Measurements from ENCODE around the gene OR56A3. TPM values are rescaled to one million over a fixed set of nuclear protein-coding genes. Genes with fewer than 3 reads are reported as not detected.

Gene OR56A3, protein sequence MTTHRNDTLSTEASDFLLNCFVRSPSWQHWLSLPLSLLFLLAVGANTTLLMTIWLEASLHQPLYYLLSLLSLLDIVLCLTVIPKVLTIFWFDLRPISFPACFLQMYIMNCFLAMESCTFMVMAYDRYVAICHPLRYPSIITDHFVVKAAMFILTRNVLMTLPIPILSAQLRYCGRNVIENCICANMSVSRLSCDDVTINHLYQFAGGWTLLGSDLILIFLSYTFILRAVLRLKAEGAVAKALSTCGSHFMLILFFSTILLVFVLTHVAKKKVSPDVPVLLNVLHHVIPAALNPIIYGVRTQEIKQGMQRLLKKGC
- total RNA-seq (2014; rRNA removed; shearing (Covaris generic)), result not detected in 2 replicates

DNA sequence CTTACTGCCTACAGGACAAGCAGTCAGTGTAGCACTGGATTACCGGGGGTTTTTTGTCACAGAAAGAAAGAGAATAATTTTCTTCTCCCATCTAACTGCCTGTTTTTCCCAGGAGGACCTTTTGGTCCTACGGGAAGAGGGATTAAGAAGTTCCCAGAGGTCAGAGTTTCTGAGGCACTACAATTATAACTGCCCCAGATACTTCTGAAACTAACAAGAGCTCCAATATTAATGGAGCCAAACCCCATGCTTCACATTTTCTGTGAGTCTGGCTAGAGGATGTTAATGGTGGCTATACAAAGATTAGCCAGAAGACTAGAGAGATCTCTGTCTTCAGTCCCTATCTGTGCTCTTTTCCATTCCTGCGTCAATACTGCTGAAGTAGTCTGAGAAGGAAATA is at the start of gene OR56A3:
Gene OR56A3, plus strand, starts transcription at position 301 of the 400 bp plus-strand sequence. CDS start 5,096 bp downstream, outside the sequence.
- H3K36me3 ChIP-seq, result no peaks in the 10 kb centered on the region
- H3K27me3 ChIP-seq, result no peaks in the 10 kb centered on the region; the same call in 1 of the 2 replicates
- H3K4me3 ChIP-seq, result no peak within 1 kb of the TSS
- no peak for DNase-seq
- no peaks in the 10 kb centered on the region for H3K9me3 ChIP-seq (replicated peaks)
- no peaks in the 10 kb centered on the region for H3K4me1 ChIP-seq
- no peak within 1 kb of the TSS for H3K27ac ChIP-seq

DNA sequence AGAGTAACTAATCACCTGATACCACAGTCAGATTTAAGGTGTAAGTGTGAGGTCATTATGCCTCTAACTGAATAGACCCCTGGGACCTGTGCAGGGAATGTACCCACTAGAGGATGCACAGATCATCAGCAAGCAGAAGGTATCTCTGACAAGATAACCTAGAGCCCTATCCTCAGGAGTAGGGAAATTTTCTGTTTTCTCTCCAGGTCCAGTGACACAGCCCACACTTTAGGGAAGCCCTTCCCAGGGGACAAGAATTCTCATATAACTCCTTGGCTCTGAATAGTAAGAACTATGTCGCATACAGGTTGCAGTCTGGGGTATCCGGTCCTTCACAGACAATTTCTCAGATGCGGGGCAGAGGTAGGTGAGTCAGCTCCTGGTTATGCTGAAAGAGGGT is 49.1 kb upstream of the OR56A3 start, which contains the start of gene OR52E5:
Gene OR52E5, plus strand, starts transcription at position 301 of the 400 bp plus-strand sequence. CDS start 7,569 bp downstream, outside the sequence.
- no peak for DNase-seq
- Histone ChIP-seq H3K27me3 (peaks cover 12% of the 10 kb centered on the region; the same call in 1 of the 2 replicates), H3K36me3 (no peaks in the 10 kb centered on the region), H3K4me3 (no peak within 1 kb of the TSS), H3K9me3 (replicated peaks) (no peaks in the 10 kb centered on the region), H3K27ac (no peak within 1 kb of the TSS), H3K4me1 (no peaks in the 10 kb centered on the region)

DNA sequence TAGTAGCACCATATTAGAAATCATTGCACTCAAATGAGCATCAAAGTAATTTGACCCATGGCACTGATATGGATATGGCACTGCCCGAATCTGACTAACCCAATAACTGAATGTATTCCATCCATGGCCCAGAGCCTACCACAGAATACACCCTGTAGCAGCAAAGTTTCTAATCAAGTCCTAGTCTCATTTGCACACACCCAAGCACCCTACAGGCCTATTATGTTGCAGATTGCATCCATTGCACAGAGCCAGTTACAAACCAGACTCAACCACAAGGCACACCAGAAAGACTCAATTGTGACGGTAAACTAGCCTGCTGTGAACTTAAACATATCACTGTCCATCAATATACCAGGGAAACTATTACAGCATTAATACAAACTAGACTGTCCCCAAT is 42.5 kb upstream of the OR56A3 start:
- Histone ChIP-seq H3K27ac (no peak overlapping the region), H3K4me1 (peaks cover 6% of the 10 kb centered on the region), H3K4me3 (no peak overlapping the region), H3K36me3 (no peaks in the 10 kb centered on the region), H3K9me3 (replicated peaks) (no peaks in the 10 kb centered on the region), H3K27me3 (peaks cover 2% of the 10 kb centered on the region; the same call in 1 of the 2 replicates)
- no peak for DNase-seq

DNA sequence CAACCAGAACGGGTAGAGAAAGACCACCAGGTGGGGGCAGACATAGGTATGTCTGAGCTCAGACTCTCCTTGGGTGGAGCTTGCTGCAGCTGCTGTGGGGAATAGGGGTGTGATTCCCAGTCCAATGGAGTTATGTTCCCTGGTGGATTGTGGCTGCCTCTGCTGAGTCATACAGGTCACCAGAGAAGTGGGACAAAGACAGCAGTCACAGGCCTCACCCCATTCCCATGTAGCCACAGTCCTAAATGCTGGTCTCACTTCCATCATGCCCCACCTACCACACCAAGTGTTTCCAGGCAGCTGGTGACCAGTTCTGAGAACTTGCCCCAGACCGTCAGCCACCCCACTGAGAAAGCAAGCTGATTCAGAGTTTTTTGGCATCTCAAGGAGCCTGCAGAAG is 31.5 kb upstream of the OR56A3 start:
- peak; percentile 43 to 53 for DNase-seq
- H3K27ac ChIP-seq, result no peak overlapping the region
- no peaks in the 10 kb centered on the region for H3K27me3 ChIP-seq
- no peaks in the 10 kb centered on the region for H3K36me3 ChIP-seq
- H3K9me3 ChIP-seq (replicated peaks), result no peaks in the 10 kb centered on the region
- no peak overlapping the region for H3K4me3 ChIP-seq
- H3K4me1 ChIP-seq, result no peaks in the 10 kb centered on the region; the same call in 1 of the 2 replicates

DNA sequence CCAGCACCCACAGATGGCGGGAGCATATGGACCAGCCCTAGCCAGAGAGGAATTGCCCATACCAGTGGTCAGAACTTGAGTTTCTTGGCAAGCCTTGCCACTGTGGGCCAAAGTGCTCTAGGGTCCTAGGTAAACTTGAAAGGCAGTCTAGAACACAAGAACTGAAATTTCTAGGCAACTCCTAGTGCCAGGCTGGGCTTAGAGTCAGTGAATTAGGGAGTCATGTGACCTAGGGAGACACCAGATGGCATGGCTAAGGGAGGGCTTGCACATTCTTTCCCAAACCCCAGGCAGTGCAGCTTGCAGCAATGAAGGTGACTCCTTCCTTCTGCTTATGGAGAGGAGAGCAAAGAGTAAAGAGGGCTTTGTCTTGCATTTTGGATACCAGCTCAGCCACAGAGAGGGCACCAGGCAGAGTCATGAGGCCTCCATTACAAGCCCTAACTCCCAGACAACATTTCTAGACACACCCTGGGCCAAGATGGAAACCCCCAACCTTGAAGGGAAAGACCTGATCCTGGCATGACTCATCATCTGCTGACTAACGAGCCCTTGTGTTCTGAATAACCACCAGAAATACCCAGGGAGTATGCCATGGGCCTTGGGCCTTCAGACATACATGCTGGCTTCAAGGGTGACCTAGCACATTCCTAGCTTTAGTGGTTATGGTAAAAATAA is 19.2 kb upstream of the OR56A3 start:
- Histone ChIP-seq H3K36me3 (no peaks in the 10 kb centered on the region), H3K27me3 (no peaks in the 10 kb centered on the region), H3K4me1 (no peaks in the 10 kb centered on the region), H3K27ac (no peak overlapping the region), H3K4me3 (no peak overlapping the region), H3K9me3 (replicated peaks) (no peaks in the 10 kb centered on the region)
- no peak for DNase-seq

DNA sequence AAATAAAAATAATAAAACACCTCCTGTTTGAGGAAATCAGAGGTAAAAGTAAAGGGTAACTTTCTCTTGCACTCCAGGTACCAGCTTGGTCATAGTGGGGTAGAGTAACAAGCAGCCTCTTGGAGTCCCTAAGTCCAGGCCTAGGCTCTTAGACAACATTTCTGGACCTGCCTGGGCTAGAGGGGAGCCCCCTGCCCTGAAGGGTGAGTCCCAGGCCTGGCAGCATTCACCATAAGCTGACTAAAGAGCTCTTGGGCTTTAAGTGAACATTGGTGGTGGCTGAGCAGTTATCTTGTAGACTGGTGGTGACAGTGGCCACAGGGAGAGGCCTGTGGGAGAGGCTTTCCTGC is 18.6 kb upstream of the OR56A3 start:
- Histone ChIP-seq H3K27me3 (no peaks in the 10 kb centered on the region), H3K36me3 (no peaks in the 10 kb centered on the region), H3K27ac (no peak overlapping the region), H3K4me3 (no peak overlapping the region), H3K4me1 (no peaks in the 10 kb centered on the region), H3K9me3 (replicated peaks) (no peaks in the 10 kb centered on the region)
- no peak for DNase-seq

DNA sequence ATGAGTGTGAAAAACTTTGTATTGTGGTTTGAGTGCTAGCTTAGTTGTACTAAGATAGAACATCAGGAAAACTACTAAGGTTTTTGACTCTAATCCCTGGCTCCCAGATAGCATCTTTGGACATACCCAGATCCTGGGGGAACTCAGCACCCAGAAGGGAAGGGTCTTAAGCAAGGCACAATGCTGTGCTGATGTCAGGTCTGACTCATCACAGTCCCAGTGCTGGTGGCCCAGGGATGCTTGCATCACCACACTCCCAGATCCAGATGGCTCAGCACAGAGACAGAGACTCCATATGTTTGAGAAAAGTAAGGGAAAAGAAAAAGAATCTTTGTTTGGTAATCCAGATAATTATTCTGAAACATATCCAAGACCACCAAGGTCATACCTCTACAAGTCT is 18.3 kb upstream of the OR56A3 start:
- H3K4me3 ChIP-seq, result no peak overlapping the region
- no peaks in the 10 kb centered on the region for H3K9me3 ChIP-seq (replicated peaks)
- no peak overlapping the region for H3K27ac ChIP-seq
- H3K36me3 ChIP-seq, result no peaks in the 10 kb centered on the region
- H3K4me1 ChIP-seq, result no peaks in the 10 kb centered on the region
- no peak for DNase-seq
- no peaks in the 10 kb centered on the region for H3K27me3 ChIP-seq

DNA sequence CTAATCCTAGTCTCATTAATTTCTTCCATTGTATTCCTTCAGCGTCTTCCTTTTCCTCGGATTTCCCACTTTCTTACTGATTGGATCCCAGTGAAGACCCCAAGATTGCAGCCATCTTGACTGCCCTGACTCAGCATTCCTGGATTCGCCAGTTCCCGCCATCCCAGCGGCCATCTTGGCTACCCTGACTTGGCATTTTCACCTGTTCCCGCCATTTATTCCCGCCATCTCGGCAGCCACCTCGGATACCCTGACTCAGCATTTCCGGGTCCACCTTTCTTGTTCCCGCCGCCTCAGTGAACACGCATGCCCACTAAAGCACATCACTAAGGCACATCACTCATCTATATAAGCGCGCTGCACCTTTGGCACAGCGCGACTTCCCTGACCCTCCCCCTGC is 13.8 kb upstream of the OR56A3 start:
- no peak overlapping the region for H3K4me3 ChIP-seq
- no peaks in the 10 kb centered on the region for H3K36me3 ChIP-seq
- H3K27me3 ChIP-seq, result 0 out of 2 replicates have a peak, but pooled peaks cover 3% of the 10 kb centered on the region
- H3K4me1 ChIP-seq, result no peaks in the 10 kb centered on the region
- H3K9me3 ChIP-seq (replicated peaks), result no peaks in the 10 kb centered on the region
- DNase-seq, result no peak
- H3K27ac ChIP-seq, result no peak overlapping the region

DNA sequence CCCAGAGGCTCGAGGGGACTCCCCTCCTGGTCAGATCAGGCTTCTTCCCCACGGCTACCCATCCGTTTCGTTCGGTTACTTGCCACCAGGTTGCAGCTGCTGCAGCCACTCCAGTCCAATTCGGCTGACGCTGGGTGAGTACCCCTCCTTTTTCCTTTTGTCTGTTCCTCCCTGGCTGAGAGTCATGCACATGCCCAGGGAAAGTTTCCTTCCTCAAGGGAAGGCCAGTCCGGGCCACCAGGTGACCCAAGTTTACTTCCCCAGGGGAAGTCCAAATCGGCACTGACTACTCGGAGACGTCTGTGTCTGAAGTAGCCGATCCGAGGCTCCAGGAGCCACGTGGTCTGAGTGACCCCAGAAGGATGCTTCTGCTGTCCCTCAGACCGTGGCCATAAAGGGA is 13.2 kb upstream of the OR56A3 start:
- H3K4me3 ChIP-seq, result no peak overlapping the region
- H3K27me3 ChIP-seq, result 0 out of 2 replicates have a peak, but pooled peaks cover 3% of the 10 kb centered on the region
- H3K4me1 ChIP-seq, result no peaks in the 10 kb centered on the region
- H3K36me3 ChIP-seq, result no peaks in the 10 kb centered on the region
- no peak overlapping the region for H3K27ac ChIP-seq
- no peaks in the 10 kb centered on the region for H3K9me3 ChIP-seq (replicated peaks)
- DNase-seq, result no peak

DNA sequence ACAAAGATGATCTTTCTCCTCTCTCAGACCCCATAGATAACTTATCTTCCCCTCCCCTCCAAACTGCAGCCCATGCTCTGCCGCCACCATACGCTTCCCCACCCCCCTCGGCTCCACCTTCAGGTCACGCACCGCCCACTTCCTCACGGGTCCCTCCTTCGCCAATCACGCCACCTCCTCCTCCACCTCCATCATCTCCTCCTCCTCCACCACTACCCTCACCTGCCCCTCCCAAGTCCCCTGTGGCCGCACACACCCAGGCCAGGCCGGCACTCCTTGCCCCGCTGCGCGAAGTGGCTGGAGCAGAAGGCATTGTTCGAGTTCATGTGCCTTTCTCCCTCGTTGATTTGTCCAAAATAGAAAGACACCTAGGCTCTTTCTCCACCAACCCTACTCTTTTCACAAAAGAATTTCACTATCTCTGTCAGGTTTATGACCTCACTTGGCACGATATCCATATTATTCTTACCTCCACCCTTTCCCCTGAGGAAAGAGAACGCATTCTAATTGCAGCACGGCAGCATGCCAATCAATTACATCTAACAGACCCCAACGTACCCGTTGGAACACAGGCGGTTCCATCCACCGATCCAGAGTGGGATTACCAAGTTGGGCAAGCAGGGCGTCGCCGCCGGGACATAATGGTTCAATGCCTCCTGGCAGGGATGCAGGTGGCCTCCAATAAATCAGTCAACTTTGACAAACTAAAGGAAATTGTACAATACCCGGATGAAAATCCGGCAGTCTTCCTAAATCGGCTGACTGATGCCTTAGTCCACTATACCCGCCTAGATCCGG is 12.3 kb upstream of the OR56A3 start:
- Histone ChIP-seq H3K9me3 (replicated peaks) (no peaks in the 10 kb centered on the region), H3K36me3 (no peaks in the 10 kb centered on the region), H3K27ac (no peak overlapping the region), H3K27me3 (0 out of 2 replicates have a peak, but pooled peaks cover 3% of the 10 kb centered on the region), H3K4me3 (no peak overlapping the region), H3K4me1 (no peaks in the 10 kb centered on the region)
- no peak for DNase-seq

DNA sequence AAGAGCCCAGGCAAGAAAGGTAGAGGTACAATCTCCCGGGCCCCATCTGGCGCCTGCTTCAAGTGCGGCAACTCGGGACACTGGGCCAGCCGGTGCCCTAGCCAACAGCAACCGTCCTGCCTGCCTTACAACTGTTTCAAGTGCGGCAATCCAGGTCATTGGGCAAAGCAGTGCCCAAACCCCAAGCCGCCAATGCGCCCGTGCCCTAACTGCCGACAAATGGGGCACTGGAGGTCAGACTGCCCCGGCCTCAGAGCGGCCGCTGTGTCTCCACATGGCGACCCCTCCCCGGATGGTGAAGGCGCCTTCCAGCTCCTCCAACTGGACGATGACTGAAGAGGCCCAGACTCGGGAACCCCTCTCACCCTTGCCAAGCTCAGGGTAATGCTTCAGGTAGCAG is 11.4 kb upstream of the OR56A3 start:
- Histone ChIP-seq H3K4me1 (no peaks in the 10 kb centered on the region), H3K9me3 (replicated peaks) (no peaks in the 10 kb centered on the region), H3K4me3 (no peak overlapping the region), H3K27me3 (0 out of 2 replicates have a peak, but pooled peaks cover 3% of the 10 kb centered on the region), H3K27ac (no peak overlapping the region), H3K36me3 (no peaks in the 10 kb centered on the region)
- DNase-seq, result no peak

DNA sequence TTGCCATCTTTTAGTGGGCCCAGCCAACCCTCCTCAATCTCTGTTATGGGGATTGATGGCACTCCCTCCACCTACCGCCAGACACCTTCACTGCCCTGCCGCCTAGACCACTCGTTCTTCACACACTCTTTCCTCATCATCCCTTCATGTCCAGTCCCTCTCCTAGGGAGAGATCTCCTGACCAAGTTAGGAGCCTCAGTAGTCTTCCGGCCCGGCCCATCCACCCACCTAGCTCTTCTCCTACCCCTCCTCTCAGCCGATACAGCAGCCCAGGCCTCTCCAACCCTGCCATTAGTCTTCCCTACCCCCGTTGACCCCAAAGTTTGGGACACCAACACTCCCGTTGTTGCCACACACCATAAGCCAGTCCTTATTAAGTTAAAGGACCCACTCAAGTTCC is 11.0 kb upstream of the OR56A3 start:
- H3K4me1 ChIP-seq, result no peaks in the 10 kb centered on the region
- 0 out of 2 replicates have a peak, but pooled peaks cover 3% of the 10 kb centered on the region for H3K27me3 ChIP-seq
- no peaks in the 10 kb centered on the region for H3K36me3 ChIP-seq
- no peak for DNase-seq
- H3K9me3 ChIP-seq (replicated peaks), result no peaks in the 10 kb centered on the region
- no peak overlapping the region for H3K27ac ChIP-seq
- no peak overlapping the region for H3K4me3 ChIP-seq

DNA sequence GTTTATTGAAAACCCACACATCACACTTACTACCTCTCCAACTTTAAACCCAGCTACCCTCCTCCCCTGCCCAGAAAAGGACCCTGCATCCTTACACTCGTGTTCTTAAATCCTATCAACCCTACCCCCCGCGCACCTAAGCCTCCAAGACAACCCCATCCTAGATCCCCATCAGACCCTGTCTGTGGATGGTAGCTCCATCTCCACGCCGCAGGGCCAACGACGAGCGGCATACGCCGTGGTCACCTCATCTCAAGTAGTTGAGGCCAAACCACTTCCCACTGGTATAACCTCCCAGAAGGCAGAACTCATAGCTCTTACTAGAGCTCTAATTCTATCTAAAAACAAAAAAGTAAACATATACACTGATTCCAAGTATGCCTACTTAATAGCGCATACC is 9.4 kb upstream of the OR56A3 start:
- Histone ChIP-seq H3K27me3 (0 out of 2 replicates have a peak, but pooled peaks cover 3% of the 10 kb centered on the region), H3K4me3 (no peak overlapping the region), H3K27ac (no peak overlapping the region), H3K9me3 (replicated peaks) (no peaks in the 10 kb centered on the region), H3K4me1 (no peaks in the 10 kb centered on the region), H3K36me3 (no peaks in the 10 kb centered on the region)
- DNase-seq, result no peak

DNA sequence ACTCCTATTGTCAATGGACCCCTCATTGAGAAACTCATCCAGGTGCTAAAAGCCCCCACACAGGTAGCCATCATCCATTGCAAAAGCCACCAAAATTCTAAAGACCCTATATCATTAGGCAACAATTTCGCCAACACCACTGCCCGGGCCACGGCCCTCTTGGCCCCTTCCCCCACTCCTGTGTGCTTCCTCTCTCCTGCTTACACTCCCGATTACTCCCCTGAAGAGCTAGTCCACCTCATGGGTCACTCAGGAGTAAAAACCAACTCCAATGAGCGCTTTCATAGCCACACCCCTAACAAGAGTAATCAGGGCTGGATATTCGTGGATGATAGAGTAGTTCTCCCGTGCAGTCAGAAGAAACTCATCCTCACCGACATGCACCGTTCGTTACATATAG is 8.9 kb upstream of the OR56A3 start:
- Histone ChIP-seq H3K27me3 (0 out of 2 replicates have a peak, but pooled peaks cover 3% of the 10 kb centered on the region), H3K4me1 (no peaks in the 10 kb centered on the region), H3K4me3 (no peak overlapping the region), H3K27ac (no peak overlapping the region), H3K36me3 (no peaks in the 10 kb centered on the region), H3K9me3 (replicated peaks) (no peaks in the 10 kb centered on the region)
- no peak for DNase-seq

Data from SJCRH30 (cell line).